K562 (cell line): Measurements from ENCODE around the gene VSIG4. TPM values are rescaled to one million over a fixed set of nuclear protein-coding genes. Genes with fewer than 3 reads are reported as not detected.

Experiments
- CAMTA2 ChIP-seq: fragments of 250-450 bp; sonication (Bioruptor Pico); conservative IDR thresholded peaks from 2 replicates; pipeline ENCODE4 v1.5.1; 2022
- CLOCK ChIP-seq: fragments of 250-450 bp; sonication (Bioruptor Pico); IDR thresholded peaks from 2 replicates; pipeline ENCODE4 v1.4.0; 2020; ENCODE audit warnings: mild to moderate bottlenecking, moderate library complexity, borderline replicate concordance
- CTCF ChIP-seq, 3 experiments: IDR thresholded peaks in 2 of 3; conservative IDR thresholded peaks in 1 of 3; 2 replicates each; pipeline ENCODE4 v1.5.1; 2011 to 2012; ENCODE audit warnings: low read length in 3 of 3, mild to moderate bottlenecking in 3 of 3, control low read depth in 2 of 3, improper control_type of control experiment in 1 of 3, inconsistent platforms in 1 of 3, low read depth in 1 of 3, mixed read lengths in 1 of 3, moderate library complexity in 1 of 3; ENCODE audit not compliant: insufficient read depth in 2 of 3
- EWSR1 ChIP-seq: fragments of 450-650 bp; IDR thresholded peaks from 2 replicates; pipeline ENCODE4 v1.6.1; 2018; ENCODE audit warnings: borderline replicate concordance, mild to moderate bottlenecking, low read depth, moderate library complexity; ENCODE audit not compliant: partially characterized antibody
- GABPA ChIP-seq: fragments of 200-800 bp; sonication (Bioruptor generic); conservative IDR thresholded peaks from 2 replicates; pipeline ENCODE4 v1.6.1; 2016; ENCODE audit warnings: low read depth, missing genetic modification characterization, missing compliant biosample characterization
- GMEB1 ChIP-seq: fragments of 250-450 bp; sonication (Bioruptor Pico); IDR thresholded peaks from 2 replicates; pipeline ENCODE4 v1.4.0; 2020; ENCODE audit warnings: mild to moderate bottlenecking
- MLX ChIP-seq, 2 experiments: fragments of 450-650 bp in 1 of 2; sonication (generic) in 1 of 2; formaldehyde crosslinking; conservative IDR thresholded peaks; 2 replicates each; pipeline versions ENCODE4 v1.4.0 to v1.8.1; 2020 to 2022; ENCODE audit warnings: mild to moderate bottlenecking in 1 of 2, missing genetic modification reagents in 1 of 2
- NR2C1 ChIP-seq, 2 experiments: fragments of 450-650 bp; IDR thresholded peaks; 2 replicates each; pipeline ENCODE4 v1.6.1; 2017; ENCODE audit warnings: mild to moderate bottlenecking in 2 of 2, antibody characterized with exemption in 1 of 2, inconsistent platforms in 1 of 2, missing compliant biosample characterization in 1 of 2, missing genetic modification characterization in 1 of 2
- NR4A1 ChIP-seq, 2 experiments: fragments of 250-450 bp in 1 of 2; fragments of 450-650 bp in 1 of 2; sonication (Bioruptor Pico) in 1 of 2; IDR thresholded peaks; 2 replicates each; pipeline versions ENCODE4 v1.4.0 to v1.6.1; 2016 to 2020; ENCODE audit warnings: mild to moderate bottlenecking in 2 of 2, missing compliant biosample characterization in 1 of 2, missing genetic modification characterization in 1 of 2, moderate library complexity in 1 of 2
- XRCC4 ChIP-seq: IDR thresholded peaks from one replicate; pipeline ENCODE4 v1.6.1; 2011; ENCODE audit not compliant: insufficient read depth, insufficient read length; ENCODE audit errors: extremely low read depth
- ZBTB17 ChIP-seq: fragments of 450-650 bp; formaldehyde crosslinking; IDR thresholded peaks from 2 replicates; pipeline ENCODE4 v1.4.0; 2020; ENCODE audit warnings: mild to moderate bottlenecking
- ZNF224 ChIP-seq: sonication (generic); formaldehyde crosslinking; IDR thresholded peaks from 2 replicates; pipeline ENCODE4 v1.8.0; 2022; ENCODE audit warnings: mild to moderate bottlenecking, missing genetic modification reagents
- ZNF766 ChIP-seq: fragments of 200-800 bp; sonication (Bioruptor generic); conservative IDR thresholded peaks from 2 replicates; pipeline ENCODE4 v1.6.1; 2016; ENCODE audit warnings: missing genetic modification characterization, missing compliant biosample characterization
- ZSCAN32 ChIP-seq: fragments of 450-650 bp; formaldehyde crosslinking; IDR thresholded peaks from 2 replicates; pipeline ENCODE4 v1.4.0; 2020; ENCODE audit warnings: mild to moderate bottlenecking, moderate library complexity
- polyA plus RNA-seq, 8 experiments: library from polyadenylated mRNA; depleted of rRNA in 4 of 8; stranded (reverse) in 5 of 8; unstranded in 3 of 8; fragments of >200 nt; fragmentation: Nextera tagmentation in 2 of 8; fragmentation: Illumina TruSeq in 1 of 8; extraction: Ambion mirVana in 2 of 8; extraction: Trizol in 1 of 8; gene quantifications; 2 replicates each; pipeline versions ENCODE4 v1.2.1 to v1.2.3, GENCODE V29; 2011 to 2014; ENCODE audit warnings: inconsistent platforms in 1 of 8, missing spikeins in 1 of 8
- total RNA-seq, 7 experiments: library from RNA; depleted of rRNA in 6 of 7; stranded (reverse); fragments of >200 nt in 6 of 7; fragmentation: Illumina TruSeq in 2 of 7; extraction: Trizol in 2 of 7; gene quantifications; 2 replicates each; pipeline versions ENCODE4 v1.2.1 to v1.2.3, GENCODE V29; 2011 to 2021; ENCODE audit warnings: low replicate concordance in 1 of 7
- TF ChIP-seq, protein P1 (sequence below), 2 experiments: fragments of 450-650 bp; conservative IDR thresholded peaks; 2 replicates each; pipeline ENCODE4 v1.6.1; 2017; ENCODE audit warnings: mild to moderate bottlenecking in 2 of 2, moderate library complexity in 2 of 2
- TF ChIP-seq, protein P2 (sequence below): sonication (generic); formaldehyde crosslinking; IDR thresholded peaks from 2 replicates; pipeline ENCODE4 v1.8.1; 2023; ENCODE audit warnings: mild to moderate bottlenecking, missing genetic modification reagents

VSIG4 gene
- total and polyA plus RNA-seq, 9 of the 15 experiments (the other 6 are each of a cell fraction or from before 2014, with no cell fraction given) = 0.22 to 1.6 (median 0.46) TPM; not detected in 1

DNA sequence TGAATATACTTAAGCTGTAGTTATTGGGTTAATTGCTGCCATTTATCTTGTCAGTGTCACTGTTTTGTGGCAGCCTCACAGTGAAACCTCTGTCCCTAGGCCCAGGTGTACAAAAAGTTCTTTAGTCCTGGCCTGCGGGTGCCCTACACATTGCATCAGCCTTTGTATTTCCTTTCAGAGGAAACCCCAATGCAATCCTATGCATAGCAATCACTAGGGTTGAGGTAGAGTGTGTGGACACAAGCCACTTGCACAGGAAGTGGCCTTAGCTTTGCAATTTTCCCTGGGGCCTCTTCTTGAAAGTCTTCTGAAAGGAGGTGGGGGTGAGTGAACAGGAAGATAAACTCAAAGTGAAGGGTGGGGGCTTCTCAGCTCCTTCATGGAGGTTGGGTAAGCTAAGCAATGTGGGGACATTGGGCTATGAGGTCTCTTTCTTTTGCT lies 27.8 kb downstream of the VSIG4 start (continued):
- TF ChIP-seq MLX (CRISPR knock-in tag; conservative IDR thresholded peaks at IDR 0.05) (no peak), ZNF224 (CRISPR knock-in tag) (no peak), CTCF (IDR thresholded peaks at IDR 0.05 in 2 of 3, conservative IDR thresholded peaks at IDR 0.05 in 1 of 3; ENCODE audit: insufficient read depth in 2 of 3, low read depth in 1 of 3, low read length in 3 of 3) (no peak), EWSR1 (no peak), CLOCK (CRISPR knock-in tag) (no peak), NR4A1 (CRISPR knock-in tag; IDR thresholded peaks at IDR 0.05) (no peak), NR4A1 (tag; IDR thresholded peaks at IDR 0.05) (no peak), NR2C1 (IDR thresholded peaks at IDR 0.05) (no peak), NR2C1 (tag; IDR thresholded peaks at IDR 0.05) (0 out of 2 replicates have a peak, but pooled peaks have one; percentile 7), ZSCAN32 (CRISPR knock-in tag) (peak; percentile 89), XRCC4 (no peak), ZNF766 (CRISPR knock-in tag) (peak; percentile 77), CAMTA2 (CRISPR knock-in tag) (no peak), GMEB1 (CRISPR knock-in tag) (0 out of 2 replicates have a peak, but pooled peaks have one; percentile 16), GABPA (tag) (peak; percentile 64), ZBTB17 (CRISPR knock-in tag) (no peak)
- TF ChIP-seq, protein P1, sequence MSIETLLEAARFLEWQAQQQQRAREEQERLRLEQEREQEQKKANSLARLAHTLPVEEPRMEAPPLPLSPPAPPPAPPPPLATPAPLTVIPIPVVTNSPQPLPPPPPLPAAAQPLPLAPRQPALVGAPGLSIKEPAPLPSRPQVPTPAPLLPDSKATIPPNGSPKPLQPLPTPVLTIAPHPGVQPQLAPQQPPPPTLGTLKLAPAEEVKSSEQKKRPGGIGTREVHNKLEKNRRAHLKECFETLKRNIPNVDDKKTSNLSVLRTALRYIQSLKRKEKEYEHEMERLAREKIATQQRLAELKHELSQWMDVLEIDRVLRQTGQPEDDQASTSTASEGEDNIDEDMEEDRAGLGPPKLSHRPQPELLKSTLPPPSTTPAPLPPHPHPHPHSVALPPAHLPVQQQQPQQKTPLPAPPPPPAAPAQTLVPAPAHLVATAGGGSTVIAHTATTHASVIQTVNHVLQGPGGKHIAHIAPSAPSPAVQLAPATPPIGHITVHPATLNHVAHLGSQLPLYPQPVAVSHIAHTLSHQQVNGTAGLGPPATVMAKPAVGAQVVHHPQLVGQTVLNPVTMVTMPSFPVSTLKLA (conservative IDR thresholded peaks at IDR 0.05) = no peak
- TF ChIP-seq, protein P2, sequence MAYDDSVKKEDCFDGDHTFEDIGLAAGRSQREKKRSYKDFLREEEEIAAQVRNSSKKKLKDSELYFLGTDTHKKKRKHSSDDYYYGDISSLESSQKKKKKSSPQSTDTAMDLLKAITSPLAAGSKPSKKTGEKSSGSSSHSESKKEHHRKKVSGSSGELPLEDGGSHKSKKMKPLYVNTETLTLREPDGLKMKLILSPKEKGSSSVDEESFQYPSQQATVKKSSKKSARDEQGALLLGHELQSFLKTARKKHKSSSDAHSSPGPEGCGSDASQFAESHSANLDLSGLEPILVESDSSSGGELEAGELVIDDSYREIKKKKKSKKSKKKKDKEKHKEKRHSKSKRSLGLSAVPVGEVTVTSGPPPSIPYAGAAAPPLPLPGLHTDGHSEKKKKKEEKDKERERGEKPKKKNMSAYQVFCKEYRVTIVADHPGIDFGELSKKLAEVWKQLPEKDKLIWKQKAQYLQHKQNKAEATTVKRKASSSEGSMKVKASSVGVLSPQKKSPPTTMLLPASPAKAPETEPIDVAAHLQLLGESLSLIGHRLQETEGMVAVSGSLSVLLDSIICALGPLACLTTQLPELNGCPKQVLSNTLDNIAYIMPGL (CRISPR knock-in tag) = no peak
